HG03432 (cell line): ENCODE measurements around the gene POU6F2.
"Not testable (repeated sequence)": the region's sequence is repeated elsewhere in the genome, so short reads cannot be mapped to it uniquely, and the experiment has no call there.

Experiments
- ATAC-seq: cut with Tn5 transposase; IDR thresholded peaks from one replicate; pipeline ENCODE4 v1.9.1; 2021; ENCODE audit warnings: mild to moderate bottlenecking, moderate library complexity; ENCODE audit not compliant: unreplicated experiment

POU6F2 gene

GRCh38 chr7:39339591-39339990 is 361.9 kb downstream of the POU6F2 start:
- no peak for ATAC-seq

- ATAC-seq = no peak
Measured at GRCh38 chr7:39341083-39341482, 363.4 kb downstream of the POU6F2 start.

DNA sequence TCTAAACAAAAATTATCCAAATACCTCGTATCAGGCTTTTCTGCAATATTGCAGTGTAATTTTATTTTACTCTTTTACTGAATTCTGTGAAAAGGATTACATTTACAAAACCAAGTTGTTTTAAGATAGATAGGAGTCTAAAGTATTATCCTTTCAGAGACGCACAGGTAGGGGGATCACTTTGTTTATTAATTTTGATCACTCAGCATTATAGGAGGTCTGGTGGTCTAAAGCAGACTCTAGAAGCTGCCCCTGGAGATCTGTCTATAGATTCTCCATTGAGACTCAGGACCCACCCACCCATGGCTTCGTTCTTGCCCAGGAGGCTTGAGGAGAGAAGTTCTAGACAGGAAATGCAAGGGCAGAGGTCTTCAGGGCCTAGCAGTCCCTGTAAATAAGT is 365.1 kb downstream of the POU6F2 start:
- ATAC-seq = no peak

GRCh38 chr7:39349452-39350123 is 371.9 kb downstream of the POU6F2 start:
- peak; percentile 46 for ATAC-seq

GRCh38 chr7:39353615-39354376 is 376.1 kb downstream of the POU6F2 start:
- ATAC-seq = no peak

DNA sequence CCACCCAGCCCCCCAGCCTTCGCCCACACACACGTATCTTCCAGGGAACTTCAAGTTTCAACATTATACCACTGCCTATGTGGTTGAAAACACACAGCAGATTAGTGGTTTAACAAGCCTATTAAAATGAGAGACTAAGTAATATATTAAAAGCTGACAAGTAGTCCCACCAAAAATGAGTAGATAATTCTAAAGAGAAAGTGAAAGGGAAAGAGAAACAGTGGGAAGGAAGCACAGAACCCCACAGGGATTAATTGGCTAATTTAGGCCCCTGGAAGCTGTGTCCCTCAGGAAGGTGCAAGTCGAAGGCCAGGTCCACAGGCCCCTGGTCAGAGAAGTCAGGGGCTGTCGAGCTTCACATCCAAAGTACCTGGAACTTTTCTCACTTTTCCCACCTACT is 378.0 kb downstream of the POU6F2 start:
- no peak for ATAC-seq

GRCh38 chr7:39356172-39356925 is 378.6 kb downstream of the POU6F2 start:
- ATAC-seq = no peak

- no peak for ATAC-seq
Measured at GRCh38 chr7:39357648-39358047, 379.9 kb downstream of the POU6F2 start.

DNA sequence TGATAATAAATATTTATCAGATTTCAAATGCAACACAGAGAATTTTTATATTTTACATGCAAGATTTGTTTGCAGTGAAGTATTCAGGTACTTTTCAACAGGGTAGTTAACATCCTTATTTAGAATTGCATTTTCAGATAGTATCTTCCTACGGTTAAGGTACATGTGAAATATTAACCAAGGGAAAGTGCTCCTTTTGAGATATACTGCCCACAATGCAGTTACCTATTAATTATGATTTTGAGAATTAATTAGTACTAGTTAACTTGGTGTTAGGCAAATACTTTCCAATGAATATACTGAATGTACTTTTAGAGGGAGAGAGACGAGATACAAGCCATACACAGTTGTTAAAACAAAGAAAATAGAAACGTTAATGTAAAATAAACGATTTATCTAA is 382.3 kb downstream of the POU6F2 start:
- ATAC-seq = peak; percentile 54

GRCh38 chr7:39360766-39361165 is 383.1 kb downstream of the POU6F2 start:
- no peak for ATAC-seq

GRCh38 chr7:39365751-39366295 is 388.1 kb downstream of the POU6F2 start:
- no peak for ATAC-seq

DNA sequence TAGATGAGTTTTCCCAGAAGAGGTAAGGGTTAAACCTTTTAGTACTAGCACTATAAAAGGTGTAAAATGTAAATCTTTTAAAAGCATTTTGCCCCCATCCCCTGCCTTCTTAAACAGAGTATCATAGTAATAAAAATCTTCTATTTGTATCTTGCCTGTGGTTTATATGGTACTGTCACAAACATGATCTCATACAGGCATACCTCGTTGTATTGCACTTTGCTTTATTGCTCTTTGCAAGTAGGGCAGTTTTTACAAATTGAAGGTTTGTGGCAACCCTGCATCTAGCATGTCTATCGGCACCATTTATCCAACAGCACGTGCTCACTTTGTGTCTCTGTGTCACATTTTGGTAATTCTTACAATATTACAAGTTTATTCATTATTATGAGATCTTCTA is 389.7 kb downstream of the POU6F2 start:
- no peak for ATAC-seq

GRCh38 chr7:39367943-39368342 is 390.2 kb downstream of the POU6F2 start:
- ATAC-seq = peak; percentile 71

DNA sequence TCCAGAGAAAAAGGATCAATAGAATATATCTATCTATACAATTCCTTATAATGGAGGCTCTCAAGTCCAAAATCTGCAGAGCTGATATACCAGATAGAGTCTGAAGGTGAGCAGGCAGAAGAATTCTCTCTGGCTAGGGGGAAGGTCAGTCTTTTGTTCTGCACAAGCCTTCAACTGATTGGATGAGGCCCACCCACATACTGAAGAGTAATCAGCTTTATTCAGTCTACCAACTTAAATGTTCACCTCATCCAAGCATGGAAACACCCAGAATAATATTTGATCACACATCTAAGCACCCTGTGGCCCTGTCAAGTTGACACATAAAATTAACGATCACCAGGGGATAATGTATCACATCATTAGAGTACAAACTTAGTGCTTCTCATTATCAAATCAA is 394.7 kb downstream of the POU6F2 start:
- no peak for ATAC-seq

DNA sequence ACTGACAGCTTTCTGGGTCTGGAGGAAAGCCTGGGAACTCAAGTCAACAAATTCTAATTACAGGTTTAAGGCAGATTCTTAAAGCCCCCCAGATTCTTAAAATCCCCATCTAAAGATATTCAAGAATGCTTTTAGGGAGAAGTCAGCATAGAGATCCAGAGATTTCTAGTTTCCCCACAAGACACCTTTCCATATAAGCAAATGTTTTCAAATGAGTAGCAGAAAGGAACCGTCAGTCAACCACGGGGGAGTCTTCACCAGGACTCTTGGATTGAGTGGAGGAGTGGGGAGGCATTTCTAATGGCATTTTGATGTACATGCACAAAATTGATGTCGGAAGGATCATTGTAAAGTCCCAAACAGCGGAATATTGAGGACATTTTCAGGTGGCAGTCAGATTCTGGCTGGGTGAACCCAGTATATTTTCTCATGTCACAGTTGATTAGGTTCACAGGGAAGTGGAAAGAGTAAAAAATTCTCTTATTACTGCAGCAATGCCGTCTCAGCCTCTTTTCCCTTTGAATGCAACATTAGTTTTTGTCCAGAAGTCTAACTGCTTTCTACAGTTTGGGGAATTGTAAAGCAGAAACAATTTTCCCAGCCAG is 396.8 kb downstream of the POU6F2 start:
- ATAC-seq = no peak

DNA sequence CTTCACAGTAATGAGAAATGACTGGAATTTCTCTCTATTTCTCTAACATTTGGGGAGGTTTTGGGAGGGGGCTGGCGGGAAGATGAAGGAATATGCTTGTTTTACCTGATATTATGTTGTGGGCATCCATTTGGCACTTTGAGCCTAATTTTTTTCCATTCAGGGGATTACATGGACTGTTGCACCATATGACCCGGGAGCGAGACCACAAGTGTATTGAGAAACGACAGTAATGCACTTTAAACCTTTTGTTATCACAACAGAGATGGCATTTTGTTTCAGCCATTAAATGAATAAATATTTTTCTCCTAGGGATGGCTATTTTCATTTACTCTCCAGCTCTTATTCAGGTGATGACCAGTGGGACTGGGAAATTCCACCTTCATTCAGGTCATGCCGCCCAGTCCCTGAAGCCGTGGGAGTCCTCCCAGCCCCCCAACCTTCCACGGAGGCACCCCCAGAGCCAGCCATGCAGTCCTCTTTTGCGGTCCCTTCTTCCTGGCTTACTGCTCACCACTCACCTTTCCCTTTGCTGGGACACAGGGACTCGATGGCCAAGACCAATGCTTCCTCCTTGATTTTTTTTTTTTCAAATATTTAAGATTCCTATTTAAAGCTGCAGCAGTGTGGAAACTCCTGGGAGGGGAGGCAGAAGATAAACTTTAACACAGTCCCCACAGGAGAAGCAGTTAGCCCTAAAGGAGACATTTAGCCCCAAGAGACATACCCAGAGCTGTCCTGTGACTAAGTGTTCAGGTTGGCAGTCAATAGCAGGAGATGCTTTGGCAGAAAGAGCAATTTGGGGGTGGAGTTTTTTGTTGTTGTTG is 397.6 kb downstream of the POU6F2 start:
- no peak for ATAC-seq

DNA sequence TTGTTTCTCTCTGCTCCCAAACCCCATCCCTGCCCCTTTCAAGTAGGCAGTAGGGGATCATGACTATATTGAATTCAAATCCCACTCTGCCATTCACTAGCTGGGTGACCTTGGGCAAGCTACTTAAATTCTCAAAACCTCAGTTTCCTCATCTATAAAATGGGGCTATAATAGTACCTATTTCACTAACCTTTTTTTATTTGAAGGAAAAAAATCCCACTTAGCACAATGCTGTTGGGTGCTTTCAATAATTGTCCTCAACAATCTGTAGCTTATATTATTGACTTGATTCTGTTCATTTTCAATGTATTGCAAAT is 398.1 kb downstream of the POU6F2 start:
- ATAC-seq = no peak

DNA sequence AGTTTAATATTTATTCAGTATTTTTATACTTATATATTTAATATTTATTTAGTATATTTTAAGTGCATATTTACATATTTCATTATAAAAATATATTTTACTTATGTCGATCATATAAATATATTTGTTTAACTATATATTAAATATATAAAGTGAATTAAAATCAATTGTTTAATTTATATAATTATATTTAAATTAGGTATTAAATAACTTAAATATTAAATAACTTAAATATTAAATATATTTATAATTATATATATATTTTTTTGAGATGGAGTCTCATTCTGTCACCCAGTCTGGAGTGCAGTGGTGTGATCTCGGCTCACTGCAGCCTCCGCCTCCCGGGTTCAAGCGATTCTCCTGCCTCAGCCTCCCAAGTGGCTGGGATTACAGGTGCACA is 399.2 kb downstream of the POU6F2 start:
- ATAC-seq = not testable (repeated sequence)

DNA sequence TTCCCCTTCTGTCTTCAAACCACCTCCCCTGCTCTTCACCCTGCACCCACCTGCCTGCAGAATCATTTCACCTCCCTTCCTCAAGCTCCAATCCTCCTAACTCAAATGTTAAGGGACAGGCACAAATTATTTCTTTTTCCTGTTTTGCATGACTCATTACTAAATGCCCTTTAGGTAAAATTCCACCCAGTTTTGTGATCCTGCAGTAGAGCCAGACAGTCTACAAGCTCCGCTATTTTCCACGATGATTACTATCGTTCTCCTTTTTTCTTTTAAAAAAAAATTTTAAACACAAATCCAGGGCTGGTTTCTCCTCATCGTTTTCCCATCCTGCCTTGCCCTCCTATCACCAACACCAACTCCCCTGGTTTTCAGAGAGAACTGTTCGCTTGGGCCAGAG is 401.7 kb downstream of the POU6F2 start:
- no peak for ATAC-seq

GRCh38 chr7:39383136-39383535 is 405.4 kb downstream of the POU6F2 start:
- ATAC-seq = no peak
